ENCODE measurements around the gene DHRS13.

GRCh38 chr17:28882154-28882895 is 20.6 kb downstream of the DHRS13 start:
- TF ChIP-seq, protein P1, sequence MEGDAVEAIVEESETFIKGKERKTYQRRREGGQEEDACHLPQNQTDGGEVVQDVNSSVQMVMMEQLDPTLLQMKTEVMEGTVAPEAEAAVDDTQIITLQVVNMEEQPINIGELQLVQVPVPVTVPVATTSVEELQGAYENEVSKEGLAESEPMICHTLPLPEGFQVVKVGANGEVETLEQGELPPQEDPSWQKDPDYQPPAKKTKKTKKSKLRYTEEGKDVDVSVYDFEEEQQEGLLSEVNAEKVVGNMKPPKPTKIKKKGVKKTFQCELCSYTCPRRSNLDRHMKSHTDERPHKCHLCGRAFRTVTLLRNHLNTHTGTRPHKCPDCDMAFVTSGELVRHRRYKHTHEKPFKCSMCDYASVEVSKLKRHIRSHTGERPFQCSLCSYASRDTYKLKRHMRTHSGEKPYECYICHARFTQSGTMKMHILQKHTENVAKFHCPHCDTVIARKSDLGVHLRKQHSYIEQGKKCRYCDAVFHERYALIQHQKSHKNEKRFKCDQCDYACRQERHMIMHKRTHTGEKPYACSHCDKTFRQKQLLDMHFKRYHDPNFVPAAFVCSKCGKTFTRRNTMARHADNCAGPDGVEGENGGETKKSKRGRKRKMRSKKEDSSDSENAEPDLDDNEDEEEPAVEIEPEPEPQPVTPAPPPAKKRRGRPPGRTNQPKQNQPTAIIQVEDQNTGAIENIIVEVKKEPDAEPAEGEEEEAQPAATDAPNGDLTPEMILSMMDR (IDR thresholded peaks at IDR 0.05): no peak
- TF ChIP-seq POLR2A (IDR thresholded peaks at IDR 0.05): no peak
- no peak for TF ChIP-seq POLR2AphosphoS5 (IDR thresholded peaks at IDR 0.05)

Data from sigmoid colon (tissue), 4 donors.